Activated naive CD8-positive, alpha-beta T cell treated with anti-CD3 and anti-CD28 coated beads, Interleukin-2, amount 50 U/mL, for 24 hours (primary cell): Measurements from ENCODE around the gene RGS5.

Source experiments
- ATAC-seq: fragments of 150-1000 bp; cut with Tn5 transposase; one replicate; pipeline ENCODE4 v1.10.0; 2021
- DNase-seq: peaks from one replicate; pipeline ENCODE4 v3.0.0; 2021
- H3K27ac Mint-ChIP-seq: one replicate; pipeline ENCODE4 v1.8.0; 2021; ENCODE audit warnings: mild to moderate bottlenecking, mixed read lengths
- H3K27me3 Mint-ChIP-seq: one replicate; pipeline ENCODE4 v1.8.0; 2021; ENCODE audit warnings: mixed read lengths
- H3K36me3 Mint-ChIP-seq: one replicate; pipeline ENCODE4 v1.8.0; 2021; ENCODE audit warnings: low read depth, mixed read lengths
- H3K4me1 Mint-ChIP-seq: one replicate; pipeline ENCODE4 v1.8.0; 2021; ENCODE audit warnings: mixed read lengths
- H3K4me3 Mint-ChIP-seq: one replicate; pipeline ENCODE4 v1.8.0; 2021; ENCODE audit warnings: mild to moderate bottlenecking, moderate library complexity, mixed read lengths
- H3K9me3 Mint-ChIP-seq: one replicate; pipeline ENCODE4 v1.8.0; 2021; ENCODE audit warnings: mixed read lengths

Gene RGS5

DNA sequence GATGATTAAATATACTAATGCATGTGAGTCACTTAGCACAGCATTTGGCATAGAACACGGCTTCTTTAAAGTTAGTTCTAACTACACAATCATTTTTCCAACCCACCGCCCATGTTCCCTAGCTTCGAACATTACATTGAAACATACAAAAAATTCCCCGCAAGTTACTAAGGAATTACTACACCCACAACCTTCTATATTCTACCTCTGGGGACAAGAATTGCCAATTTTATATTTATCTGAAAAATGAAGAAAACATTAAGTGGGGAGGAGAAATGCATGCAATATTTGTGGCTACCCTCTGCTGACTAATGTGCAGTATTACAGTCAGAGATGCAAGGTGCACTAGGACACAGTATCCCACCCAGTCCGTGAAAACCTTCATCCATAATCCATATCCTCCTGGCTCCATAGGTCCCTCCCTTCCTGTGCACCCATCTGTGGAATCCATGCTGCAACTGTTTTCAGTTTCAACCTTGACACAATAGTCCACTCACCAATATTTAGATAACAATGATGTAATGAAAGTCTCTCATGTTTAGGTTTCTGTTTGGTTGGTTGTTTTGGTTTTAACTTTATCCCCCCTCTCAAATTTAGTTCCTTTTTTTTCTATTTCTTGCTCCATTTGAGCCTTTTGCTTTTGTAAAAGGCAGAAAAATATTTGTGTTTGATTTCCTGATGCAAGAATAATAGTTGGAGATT lies 31.6 kb downstream of the RGS5 start:
- Mint-ChIP-seq H3K36me3 (no peaks in the 10 kb centered on the region), H3K4me1 (peaks cover 7% of the 10 kb centered on the region), H3K9me3 (no peaks in the 10 kb centered on the region), H3K27me3 (peaks cover 9% of the 10 kb centered on the region), H3K27ac (no peak overlapping the region), H3K4me3 (no peak overlapping the region)
- ATAC-seq, result no peak
- DNase-seq, result no peak

DNA sequence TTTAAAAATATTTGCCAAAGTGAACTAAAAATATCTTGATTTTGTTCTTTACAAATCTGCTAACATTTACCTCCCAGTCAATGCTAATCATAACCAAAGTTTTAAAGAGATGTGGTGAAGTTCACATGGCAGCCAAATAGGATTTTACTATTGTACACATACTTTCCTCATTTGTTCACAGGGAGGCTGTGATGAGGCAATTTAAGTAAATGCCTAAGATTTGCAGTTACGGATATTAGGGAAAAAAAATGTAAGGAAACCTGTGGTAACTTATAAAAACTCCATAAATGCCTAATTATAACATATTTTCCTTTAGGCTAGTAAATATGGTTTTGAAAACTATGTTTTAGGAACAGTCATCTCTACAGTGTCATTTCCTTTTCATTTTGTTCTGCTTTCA lies 32.4 kb downstream of the RGS5 start:
- ATAC-seq (no peak), DNase-seq (no peak)
- peaks cover 8% of the 10 kb centered on the region for H3K27me3 Mint-ChIP-seq
- H3K27ac Mint-ChIP-seq, result no peak overlapping the region
- H3K4me3 Mint-ChIP-seq, result no peak overlapping the region
- no peaks in the 10 kb centered on the region for H3K36me3 Mint-ChIP-seq
- H3K4me1 Mint-ChIP-seq, result peaks cover 7% of the 10 kb centered on the region
- H3K9me3 Mint-ChIP-seq, result no peaks in the 10 kb centered on the region

DNA sequence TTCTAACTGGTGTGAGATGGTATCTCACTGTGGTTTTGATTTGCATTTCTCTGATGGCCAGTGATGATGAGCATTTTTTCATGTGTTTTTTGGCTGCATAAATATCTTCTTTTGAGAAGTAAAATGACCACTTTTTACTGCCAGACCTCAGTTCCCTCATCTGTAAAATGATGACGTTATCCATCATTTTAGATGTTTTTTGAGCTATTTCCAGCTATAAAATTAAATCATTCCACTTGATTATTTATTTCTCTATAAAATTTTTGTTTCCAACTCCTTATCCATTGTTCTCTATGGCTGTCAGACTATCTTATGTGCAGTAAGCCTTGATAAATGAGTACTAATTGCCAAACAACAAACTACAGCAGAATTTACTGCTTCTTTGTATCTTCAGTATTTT lies 33.2 kb downstream of the RGS5 start:
- no peak for DNase-seq

DNA sequence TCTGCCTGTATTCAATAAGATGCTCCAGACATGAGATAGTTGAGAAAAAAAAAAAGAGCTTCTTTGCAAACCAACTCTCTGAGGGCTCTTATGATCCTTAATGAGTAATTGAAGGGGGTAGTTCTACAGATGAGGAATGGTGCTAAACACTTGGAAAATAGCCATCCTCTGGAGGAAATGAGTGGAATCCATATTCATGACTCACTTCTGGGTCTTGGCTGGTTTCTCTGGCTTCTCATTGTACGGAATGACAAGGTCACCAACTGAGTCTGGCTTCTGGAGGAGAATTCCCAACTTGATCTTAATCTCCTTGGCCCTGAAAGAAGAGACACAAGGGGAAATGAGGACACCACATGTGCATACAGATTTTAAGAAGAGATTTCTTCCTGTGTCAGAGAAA lies 34.7 kb downstream of the RGS5 start:
- H3K4me1 Mint-ChIP-seq, result peaks cover 7% of the 10 kb centered on the region
- H3K36me3 Mint-ChIP-seq, result no peaks in the 10 kb centered on the region
- no peak for ATAC-seq
- peaks cover 2% of the 10 kb centered on the region for H3K27me3 Mint-ChIP-seq
- H3K27ac Mint-ChIP-seq, result no peak overlapping the region
- H3K4me3 Mint-ChIP-seq, result no peak overlapping the region
- no peaks in the 10 kb centered on the region for H3K9me3 Mint-ChIP-seq
- DNase-seq, result no peak

More for the DNA sequence above, 33.2 kb downstream of the RGS5 start:
- ATAC-seq, result no peak
- H3K9me3 Mint-ChIP-seq, result no peaks in the 10 kb centered on the region
- no peak overlapping the region for H3K4me3 Mint-ChIP-seq
- H3K4me1 Mint-ChIP-seq, result peaks cover 7% of the 10 kb centered on the region
- H3K27ac Mint-ChIP-seq, result no peak overlapping the region
- H3K36me3 Mint-ChIP-seq, result no peaks in the 10 kb centered on the region
- H3K27me3 Mint-ChIP-seq, result peaks cover 2% of the 10 kb centered on the region

GRCh38 chr1:163166886-163167555 lies 35.7 kb downstream of the RGS5 start:
- H3K27me3 Mint-ChIP-seq, result peaks cover 2% of the 10 kb centered on the region
- peaks cover 7% of the 10 kb centered on the region for H3K4me1 Mint-ChIP-seq
- no peak for ATAC-seq
- H3K9me3 Mint-ChIP-seq, result no peaks in the 10 kb centered on the region
- no peak overlapping the region for H3K4me3 Mint-ChIP-seq
- no peaks in the 10 kb centered on the region for H3K36me3 Mint-ChIP-seq
- no peak for DNase-seq
- no peak overlapping the region for H3K27ac Mint-ChIP-seq

- ATAC-seq (no peak), DNase-seq (no peak)
- H3K4me1 Mint-ChIP-seq, result peaks cover 7% of the 10 kb centered on the region
- no peaks in the 10 kb centered on the region for H3K9me3 Mint-ChIP-seq
- no peak overlapping the region for H3K27ac Mint-ChIP-seq
- H3K27me3 Mint-ChIP-seq, result no peaks in the 10 kb centered on the region
- H3K36me3 Mint-ChIP-seq, result no peaks in the 10 kb centered on the region
- H3K4me3 Mint-ChIP-seq, result no peak overlapping the region
Observed at GRCh38 chr1:163165119-163165518, 37.6 kb downstream of the RGS5 start.

GRCh38 chr1:163163881-163164582 lies 38.7 kb downstream of the RGS5 start:
- no peaks in the 10 kb centered on the region for H3K9me3 Mint-ChIP-seq

DNA sequence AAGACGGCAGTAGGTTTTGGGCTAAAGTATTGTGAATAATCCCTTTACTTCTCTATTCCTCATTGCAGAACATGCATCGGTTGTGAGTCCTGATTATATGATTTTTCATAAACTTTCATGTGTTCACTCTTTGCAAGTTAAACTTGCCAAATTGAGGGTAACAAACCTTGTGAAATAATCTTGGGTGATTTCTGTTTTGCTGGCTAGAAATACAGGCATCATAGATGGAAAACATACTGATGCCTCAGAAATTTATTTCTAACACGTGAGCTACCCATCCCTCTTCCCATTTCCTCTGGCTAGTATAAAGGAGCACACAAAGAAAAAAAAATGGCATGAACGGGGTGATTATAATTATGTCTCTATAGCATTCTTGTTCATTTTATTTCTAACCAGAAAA lies 39.6 kb downstream of the RGS5 start:
- DNase-seq, result no peak
- H3K27me3 Mint-ChIP-seq, result no peaks in the 10 kb centered on the region
- no peak overlapping the region for H3K27ac Mint-ChIP-seq
- H3K4me3 Mint-ChIP-seq, result no peak overlapping the region
- H3K9me3 Mint-ChIP-seq, result peaks cover 5% of the 10 kb centered on the region
- no peak for ATAC-seq
- no peaks in the 10 kb centered on the region for H3K36me3 Mint-ChIP-seq
- H3K4me1 Mint-ChIP-seq, result peaks cover 7% of the 10 kb centered on the region

More at GRCh38 chr1:163163881-163164582, 38.7 kb downstream of the RGS5 start:
- Mint-ChIP-seq H3K4me1 (peaks cover 7% of the 10 kb centered on the region), H3K36me3 (no peaks in the 10 kb centered on the region), H3K27me3 (no peaks in the 10 kb centered on the region), H3K4me3 (no peak overlapping the region), H3K27ac (no peak overlapping the region)
- DNase-seq, result no peak
- ATAC-seq, result no peak

- no peaks in the 10 kb centered on the region for H3K27me3 Mint-ChIP-seq
- H3K27ac Mint-ChIP-seq, result no peak overlapping the region
- H3K4me1 Mint-ChIP-seq, result peaks cover 7% of the 10 kb centered on the region
- peaks cover 8% of the 10 kb centered on the region for H3K9me3 Mint-ChIP-seq
- DNase-seq (no peak), ATAC-seq (no peak)
- peaks cover 3% of the 10 kb centered on the region for H3K36me3 Mint-ChIP-seq
- H3K4me3 Mint-ChIP-seq, result no peak overlapping the region
Observed at GRCh38 chr1:163162381-163162914, 40.3 kb downstream of the RGS5 start.

GRCh38 chr1:163161841-163162240 lies 40.9 kb downstream of the RGS5 start:
- Mint-ChIP-seq H3K27ac (no peak overlapping the region), H3K4me1 (peaks cover 4% of the 10 kb centered on the region), H3K27me3 (no peaks in the 10 kb centered on the region), H3K9me3 (peaks cover 8% of the 10 kb centered on the region), H3K36me3 (peaks cover 3% of the 10 kb centered on the region), H3K4me3 (no peak overlapping the region)
- no peak for DNase-seq
- ATAC-seq, result no peak

DNA sequence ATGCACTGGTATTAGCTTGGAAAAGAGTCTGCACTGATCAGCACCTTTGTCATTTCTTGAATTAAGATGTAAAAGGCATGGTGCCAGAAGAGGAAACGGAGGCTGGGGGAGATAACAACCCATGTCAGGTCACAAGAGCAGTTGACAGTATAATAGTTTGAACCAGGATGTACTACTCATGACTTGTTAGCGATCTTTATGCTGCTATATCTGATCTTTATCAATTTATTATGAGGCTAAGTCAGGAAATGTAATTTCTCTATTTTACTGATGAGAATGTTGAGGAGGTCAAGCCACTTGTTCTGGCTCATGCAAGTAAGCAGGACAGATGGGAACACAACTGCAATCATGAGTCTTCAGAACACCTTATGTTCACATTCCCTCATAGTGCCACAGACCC lies 41.4 kb downstream of the RGS5 start:
- Mint-ChIP-seq H3K36me3 (peaks cover 3% of the 10 kb centered on the region), H3K4me1 (peaks cover 1% of the 10 kb centered on the region), H3K4me3 (no peak overlapping the region), H3K9me3 (peaks cover 8% of the 10 kb centered on the region), H3K27ac (no peak overlapping the region), H3K27me3 (no peaks in the 10 kb centered on the region)
- DNase-seq (no peak), ATAC-seq (no peak)

DNA sequence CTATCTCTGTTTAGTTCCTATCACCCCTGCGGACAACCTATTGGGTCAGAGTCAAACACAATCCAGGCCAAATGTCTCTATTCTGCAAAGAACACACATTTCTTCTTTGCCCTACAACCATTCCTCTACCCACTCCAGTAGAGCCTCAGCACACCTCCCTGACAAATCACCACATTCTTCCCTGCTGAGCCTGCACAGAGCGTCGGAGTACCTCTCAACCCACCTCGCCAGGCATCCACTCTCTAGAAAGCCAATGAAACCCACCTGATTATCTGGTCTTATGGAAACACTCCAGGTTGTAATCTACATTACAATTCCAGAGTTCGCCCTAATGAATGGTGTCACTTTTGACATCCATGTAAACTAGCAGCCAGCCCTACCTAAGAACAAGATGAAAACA lies 47.1 kb downstream of the RGS5 start:
- Mint-ChIP-seq H3K36me3 (peaks cover 3% of the 10 kb centered on the region), H3K4me3 (no peak overlapping the region), H3K27ac (no peak overlapping the region), H3K9me3 (peaks cover 8% of the 10 kb centered on the region), H3K4me1 (no peaks in the 10 kb centered on the region), H3K27me3 (peaks cover 2% of the 10 kb centered on the region)
- ATAC-seq (no peak), DNase-seq (no peak)

GRCh38 chr1:163148911-163149310 lies 53.8 kb downstream of the RGS5 start:
- H3K27me3 Mint-ChIP-seq, result peaks cover 2% of the 10 kb centered on the region
- H3K4me3 Mint-ChIP-seq, result no peak overlapping the region
- no peaks in the 10 kb centered on the region for H3K36me3 Mint-ChIP-seq
- H3K4me1 Mint-ChIP-seq, result no peaks in the 10 kb centered on the region
- DNase-seq (no peak), ATAC-seq (no peak)
- no peaks in the 10 kb centered on the region for H3K9me3 Mint-ChIP-seq
- H3K27ac Mint-ChIP-seq, result no peak overlapping the region

GRCh38 chr1:163147019-163147418 lies 55.7 kb downstream of the RGS5 start:
- Mint-ChIP-seq H3K27me3 (no peaks in the 10 kb centered on the region), H3K9me3 (no peaks in the 10 kb centered on the region), H3K27ac (no peak overlapping the region), H3K4me3 (no peak overlapping the region), H3K36me3 (no peaks in the 10 kb centered on the region), H3K4me1 (no peaks in the 10 kb centered on the region)
- DNase-seq, result no peak
- ATAC-seq, result no peak

GRCh38 chr1:163145435-163145834 lies 57.3 kb downstream of the RGS5 start:
- DNase-seq (no peak), ATAC-seq (no peak)
- Mint-ChIP-seq H3K36me3 (no peaks in the 10 kb centered on the region), H3K9me3 (no peaks in the 10 kb centered on the region), H3K4me1 (no peaks in the 10 kb centered on the region), H3K4me3 (no peak overlapping the region), H3K27ac (no peak overlapping the region), H3K27me3 (no peaks in the 10 kb centered on the region)
